ENCODE measurements around the gene TMEM151A.
"Not testable (repeated sequence)": the region's sequence is repeated elsewhere in the genome, so short reads cannot be mapped to it uniquely, and the experiment has no call there.

The TMEM151A gene

DNA sequence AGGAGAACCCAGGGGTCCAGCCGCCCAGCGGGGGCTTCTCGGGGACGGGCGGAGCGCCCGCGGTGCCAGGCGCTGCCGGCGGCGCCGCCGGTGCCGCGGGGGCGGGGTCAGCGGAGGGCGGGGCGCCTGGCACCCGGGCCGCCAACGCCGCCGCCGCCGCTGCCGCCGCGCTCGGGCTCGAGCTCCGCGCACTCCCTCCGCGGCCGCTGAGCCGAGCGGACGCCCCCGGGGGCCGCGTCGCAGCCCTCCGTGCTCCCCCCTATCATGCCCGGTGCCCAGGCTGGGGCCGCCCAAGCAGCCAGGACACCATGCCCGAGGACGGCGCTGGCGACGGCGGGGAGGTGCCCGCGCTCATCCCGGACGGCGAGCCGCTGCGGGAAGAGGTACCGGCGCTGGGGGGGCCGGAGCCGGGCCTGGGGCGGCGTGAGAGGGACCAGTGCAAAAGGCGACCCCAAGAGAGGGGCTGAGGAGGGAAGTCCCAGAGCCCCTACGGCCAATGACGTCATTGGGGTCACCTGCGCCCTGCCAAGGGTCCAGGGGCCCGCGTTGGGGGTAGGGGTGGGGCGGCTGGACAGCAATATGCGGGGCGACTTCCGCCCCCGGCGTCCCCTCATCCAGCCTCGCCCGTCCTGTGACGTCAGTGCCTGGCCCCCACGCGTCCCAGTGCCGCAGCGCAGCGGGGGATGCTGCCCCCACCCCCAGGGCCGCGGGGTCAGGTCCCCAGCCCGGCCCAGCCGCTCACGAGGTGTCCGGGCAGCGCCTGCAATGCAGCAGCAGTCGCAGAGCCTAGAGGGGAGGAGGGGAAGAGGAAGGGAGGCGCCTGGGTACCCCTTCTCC, at the start of gene TMEM151A:
TMEM151A (plus strand) TSS at position 189 of the 837 bp plus-strand sequence; CDS start at position 309, 120 bp downstream.
- peak; percentile 43 for DNase-seq

DNA sequence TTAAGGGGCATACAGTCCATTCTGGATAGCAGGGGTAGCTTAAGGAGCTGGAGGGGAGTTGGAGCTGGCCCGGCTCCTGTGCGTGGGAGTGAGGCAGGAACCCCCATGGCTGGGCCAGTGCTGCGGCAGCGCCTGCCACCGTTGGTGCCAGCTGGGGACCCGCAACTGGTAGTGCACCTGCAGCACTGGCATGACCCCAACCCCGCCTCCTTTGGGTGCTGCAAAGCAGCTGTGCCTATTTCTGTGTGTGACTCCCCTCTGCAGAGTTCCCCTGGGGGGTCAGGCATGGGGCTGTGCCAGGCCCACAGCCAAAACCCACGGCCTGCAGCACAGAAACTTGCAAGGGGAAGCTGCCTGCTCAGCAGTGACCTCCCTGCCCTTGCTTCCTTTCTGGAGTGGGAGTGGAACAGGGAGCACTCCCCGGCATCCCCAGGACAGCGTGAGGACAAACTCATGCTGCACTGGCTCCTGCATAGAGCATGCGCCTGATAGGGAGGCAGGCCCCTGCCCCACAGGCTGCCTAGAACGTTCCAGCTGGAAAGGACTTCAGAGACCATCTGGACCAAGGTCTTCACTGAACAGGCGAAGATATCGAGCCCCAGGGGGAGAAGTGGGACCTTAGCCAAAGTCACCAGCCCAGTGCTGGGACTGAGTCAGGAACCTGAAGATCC, 49.5 kb upstream of the TMEM151A start:
- DNase-seq, result no peak

GRCh38 chr11:66243782-66244535, 47.7 kb upstream of the TMEM151A start:
- peak; percentile 21 for DNase-seq

DNA sequence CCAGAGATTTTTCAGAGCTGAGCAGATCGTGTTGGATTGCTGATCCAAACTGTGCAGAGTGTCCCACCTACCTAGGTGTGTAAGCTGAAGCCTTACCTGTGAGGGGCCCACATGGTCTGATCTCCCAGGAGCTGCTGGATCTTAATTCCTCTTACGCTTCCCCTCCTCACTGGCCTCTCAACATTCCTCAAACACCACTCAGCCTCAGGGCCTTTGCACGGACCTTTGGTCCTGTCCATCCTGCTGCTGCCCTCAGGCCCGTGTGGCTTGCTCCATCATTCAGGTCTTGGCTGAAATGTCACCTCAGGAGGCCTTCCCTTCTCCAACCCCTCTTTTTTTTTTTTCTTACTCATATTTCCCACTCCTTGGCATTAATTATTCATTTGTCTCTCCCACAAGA, 44.4 kb upstream of the TMEM151A start:
- no peak for DNase-seq

DNA sequence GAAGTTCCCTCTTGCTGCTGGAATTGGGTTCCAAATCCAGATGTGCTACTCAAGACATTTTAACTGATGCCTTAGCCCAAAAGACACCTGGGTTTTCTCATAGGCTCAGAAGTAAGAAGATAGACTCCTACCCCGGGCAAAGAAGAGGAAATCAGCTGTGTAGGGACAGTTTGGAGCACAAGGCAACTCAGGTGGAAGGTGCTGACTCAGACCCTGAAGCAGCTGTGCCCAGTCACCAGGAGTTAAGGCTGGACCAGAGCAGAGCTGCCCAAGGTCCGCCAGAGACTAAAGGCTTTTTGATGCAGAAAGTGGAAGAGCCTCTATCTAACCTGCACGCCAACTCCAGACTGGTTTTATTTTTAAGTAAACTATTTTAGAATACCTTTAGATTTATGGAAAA, 43.9 kb upstream of the TMEM151A start:
- DNase-seq, result no peak

DNA sequence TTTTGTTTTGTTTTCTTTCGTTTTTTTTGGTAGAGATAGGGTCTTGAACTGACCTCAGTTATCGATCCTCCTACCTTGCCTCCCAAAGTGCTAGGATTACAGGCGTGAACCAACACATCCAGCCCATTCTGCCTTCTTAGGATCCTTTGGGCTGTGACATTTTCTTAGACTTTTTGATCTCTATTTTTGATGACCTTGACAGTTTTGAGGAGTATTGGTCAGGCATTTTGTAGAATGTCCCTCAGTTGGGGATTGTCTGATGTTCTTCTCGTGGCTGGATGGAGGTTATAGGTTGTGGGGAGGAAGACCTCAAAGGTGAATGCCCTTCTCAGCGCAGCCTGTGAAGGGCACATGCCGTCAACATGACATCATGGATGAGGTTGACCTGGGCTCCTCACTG, 42.8 kb upstream of the TMEM151A start:
- no peak for DNase-seq

GRCh38 chr11:66251809-66252208, 39.9 kb upstream of the TMEM151A start:
- no peak for DNase-seq

GRCh38 chr11:66253081-66253480, 38.6 kb upstream of the TMEM151A start:
- not testable (repeated sequence) for DNase-seq

DNA sequence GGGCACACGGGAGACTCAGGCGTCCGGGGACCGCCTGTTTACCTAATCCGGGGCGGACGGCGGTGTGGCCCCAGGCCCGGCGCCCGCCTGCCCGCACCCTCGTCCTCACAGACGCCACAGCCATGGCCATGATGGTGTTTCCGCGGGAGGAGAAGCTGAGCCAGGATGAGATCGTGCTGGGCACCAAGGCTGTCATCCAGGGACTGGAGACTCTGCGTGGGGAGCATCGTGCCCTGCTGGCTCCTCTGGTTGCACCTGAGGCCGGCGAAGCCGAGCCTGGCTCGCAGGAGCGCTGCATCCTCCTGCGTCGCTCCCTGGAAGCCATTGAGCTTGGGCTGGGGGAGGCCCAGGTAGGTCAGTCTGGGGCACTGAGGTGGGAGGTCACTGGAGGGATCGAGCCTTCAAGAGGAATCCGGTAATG, 33.2 kb upstream of the TMEM151A start:
- no peak for DNase-seq

DNA sequence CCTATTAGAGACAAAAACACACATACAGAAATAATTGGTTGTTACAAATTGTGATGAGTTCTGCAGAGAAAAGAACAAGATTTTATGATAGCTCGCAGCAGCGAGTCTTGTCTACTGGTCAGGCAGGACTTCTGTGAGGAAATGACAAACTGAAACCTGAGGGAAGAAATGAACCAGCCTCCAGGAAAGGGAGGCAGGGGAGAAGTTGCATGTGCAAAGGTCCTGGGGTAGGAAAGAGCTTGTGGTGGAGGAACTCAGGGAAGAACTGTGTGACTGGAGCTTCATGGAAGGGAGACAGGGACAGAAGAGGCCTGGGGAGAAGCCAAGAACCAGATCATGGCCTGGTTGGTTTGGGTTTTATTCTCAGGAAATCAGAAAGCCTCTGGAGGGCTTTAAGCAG, 32.5 kb upstream of the TMEM151A start:
- no peak for DNase-seq

- no peak for DNase-seq
Observed at GRCh38 chr11:66259956-66260355, 31.7 kb upstream of the TMEM151A start.

DNA sequence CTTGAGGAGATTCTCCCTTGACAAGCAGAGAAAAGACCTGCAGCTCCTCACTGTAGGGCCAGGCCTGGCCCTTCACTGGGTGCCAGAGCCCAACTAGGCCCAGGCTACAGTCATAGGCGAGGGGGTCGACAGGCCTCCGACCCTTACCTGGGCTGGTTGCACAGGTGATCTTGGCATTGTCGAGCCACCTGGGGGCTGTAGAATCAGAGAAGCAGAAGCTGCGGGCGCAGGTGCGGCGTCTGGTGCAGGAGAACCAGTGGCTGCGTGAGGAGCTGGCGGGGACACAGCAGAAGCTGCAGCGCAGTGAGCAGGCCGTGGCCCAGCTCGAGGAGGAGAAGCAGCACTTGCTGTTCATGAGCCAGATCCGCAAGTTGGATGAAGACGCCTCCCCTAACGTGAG, 30.1 kb upstream of the TMEM151A start:
- DNase-seq, result no peak

DNA sequence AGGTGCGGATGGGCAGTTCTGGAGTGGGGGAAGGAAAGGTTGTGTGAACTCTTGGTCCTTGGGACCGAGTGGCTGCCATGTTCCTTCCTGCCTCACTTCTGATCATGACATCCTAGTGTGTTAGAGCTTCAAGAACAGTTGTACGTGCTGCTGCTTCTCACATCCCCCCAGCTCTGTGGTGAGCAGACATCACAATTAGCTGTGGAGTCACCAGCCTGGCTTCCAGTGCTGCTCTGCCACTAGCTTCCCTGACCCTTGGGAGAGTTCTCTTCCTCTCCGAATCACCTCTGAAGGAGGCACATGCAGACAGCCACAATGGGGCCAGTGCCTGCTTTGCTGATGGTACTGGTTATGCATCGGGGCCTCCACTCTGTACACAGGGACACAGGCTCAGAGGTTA, 29.5 kb upstream of the TMEM151A start:
- DNase-seq, result no peak

- DNase-seq, result no peak
Observed at GRCh38 chr11:66262696-66263095, 29.0 kb upstream of the TMEM151A start.

GRCh38 chr11:66263231-66263630, 28.5 kb upstream of the TMEM151A start:
- no peak for DNase-seq

- no peak for DNase-seq
Observed at GRCh38 chr11:66263785-66264184, 27.9 kb upstream of the TMEM151A start.

DNA sequence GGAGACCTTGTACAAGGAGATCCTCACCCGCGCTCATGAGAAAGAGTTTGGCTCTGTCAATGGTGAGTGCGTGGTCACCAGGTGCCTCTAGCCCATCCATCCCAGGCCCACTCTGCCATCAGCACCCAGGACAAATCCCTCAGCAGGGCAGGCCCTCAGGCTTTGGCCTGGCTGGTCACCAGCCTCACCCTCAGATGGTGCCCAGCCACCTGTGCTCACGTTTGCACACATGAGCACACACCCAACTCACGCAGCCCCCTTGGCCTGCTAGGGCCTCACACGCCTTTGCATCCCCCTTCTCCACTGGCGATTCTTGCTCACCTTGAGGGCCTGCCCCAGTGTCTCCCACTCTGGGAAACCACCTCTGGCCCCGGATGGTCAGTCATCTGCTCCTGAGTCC, 27.3 kb upstream of the TMEM151A start:
- DNase-seq, result no peak

DNA sequence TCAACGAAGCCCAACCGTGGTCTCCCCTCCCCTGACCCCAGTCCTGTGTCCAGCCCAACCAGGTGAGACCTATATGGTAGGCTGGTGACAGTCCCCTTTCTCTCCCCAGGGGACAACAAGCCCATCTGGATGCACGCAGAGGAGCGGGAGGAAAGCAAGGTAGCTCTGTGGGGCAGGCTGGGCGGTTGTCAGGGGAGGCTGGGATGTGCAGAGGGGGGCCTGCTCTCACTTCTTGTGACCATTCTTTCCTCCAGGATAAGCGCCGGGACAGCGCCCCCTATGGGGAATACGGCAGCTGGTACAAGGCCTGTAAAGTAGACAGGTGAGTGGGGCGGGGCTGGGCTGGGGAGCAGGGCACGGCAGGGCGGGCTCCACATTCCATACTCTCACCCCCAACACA, 26.8 kb upstream of the TMEM151A start:
- DNase-seq, result no peak

GRCh38 chr11:66265531-66266377, 25.9 kb upstream of the TMEM151A start:
- DNase-seq, result no peak

DNA sequence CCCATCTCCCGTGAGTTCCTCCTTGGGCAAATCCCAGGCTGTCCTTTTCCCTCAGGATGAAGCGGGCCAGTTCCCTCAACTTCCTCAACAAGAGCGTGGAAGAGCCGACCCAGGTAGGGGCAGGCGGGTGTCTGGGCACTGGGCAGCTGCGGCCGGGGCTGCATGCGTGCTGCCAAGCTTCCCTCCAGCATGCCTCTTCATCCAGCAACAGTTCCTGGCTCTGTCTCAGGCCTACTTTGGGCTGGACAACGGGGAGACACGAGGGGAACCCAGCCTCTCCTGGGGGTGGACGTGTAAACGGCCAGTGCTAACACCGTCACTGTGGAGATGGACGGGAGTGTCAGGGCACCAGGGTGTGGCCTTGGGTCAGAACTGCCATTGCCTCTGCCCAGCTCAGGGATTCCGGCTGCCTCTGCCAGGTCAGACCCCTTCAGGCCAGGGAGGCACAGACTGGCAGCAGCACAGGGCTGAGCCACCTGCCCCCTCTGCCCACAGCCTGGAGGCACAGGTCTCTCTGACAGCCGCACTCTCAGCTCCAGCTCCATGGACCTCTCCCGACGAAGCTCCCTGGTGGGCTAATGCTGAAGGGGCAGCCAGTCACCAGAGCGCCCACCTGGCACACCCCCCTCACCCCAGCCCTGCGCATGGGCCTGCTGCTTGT, 25.2 kb upstream of the TMEM151A start:
- DNase-seq, result no peak

DNA sequence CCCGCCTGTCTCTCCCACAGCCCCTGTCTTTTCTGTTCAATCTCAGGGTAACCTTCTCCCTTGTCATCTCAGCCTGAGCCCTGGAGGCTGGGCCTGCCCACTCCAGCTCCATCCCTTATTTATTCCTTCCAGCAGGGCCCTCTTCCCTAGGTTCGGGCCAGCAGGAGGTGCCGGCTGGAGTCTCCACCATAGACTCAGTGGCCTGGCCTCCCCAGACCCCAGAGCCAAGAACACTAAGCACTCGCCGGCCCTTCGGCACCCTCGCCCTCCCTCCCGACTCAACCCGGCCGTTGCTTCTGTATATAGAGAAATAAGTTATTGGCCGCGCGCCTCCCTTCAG, 24.7 kb upstream of the TMEM151A start:
- no peak for DNase-seq

Data from retina (tissue), 1 donor.